Renal cortical epithelial cell (primary cell): ENCODE data around the gene PDE11A. TPM values are rescaled to one million over a fixed set of nuclear protein-coding genes. Genes with fewer than 3 reads are reported as not detected.
A peak's percentile ranks its signal among the peaks of the same experiment; 100 is the strongest.
"Not testable (repeated sequence)": the region's sequence is repeated elsewhere in the genome, so short reads cannot be mapped to it uniquely, and the experiment has no call there.

Experiments
- DNase-seq: peaks from one replicate; pipeline ENCODE4 v3.0.0-alpha.2; 2011; ENCODE audit warnings: low read depth
- total RNA-seq: library from RNA; depleted of rRNA; stranded (reverse); fragments of >200 nt; gene quantifications from 2 replicates; pipeline ENCODE4 v1.2.3, GENCODE V29; 2014

PDE11A gene
- total RNA-seq, result 3.1 and 5.8 TPM in 2 replicates

GRCh38 chr2:178072383-178073301 is at the start of gene PDE11A:
Gene PDE11A (minus strand): TSS chr2:178072777. CDS start chr2:178072437, 340 bp downstream.
- DNase-seq, result peak; percentile 84

GRCh38 chr2:178119179-178119922 is 46.8 kb upstream of the PDE11A start:
- no peak for DNase-seq

- DNase-seq, result no peak
These were observed 45.1 kb upstream of the PDE11A start for GRCh38 chr2:178117725-178118124.

GRCh38 chr2:178115271-178115670 is 42.7 kb upstream of the PDE11A start:
- DNase-seq, result no peak

- no peak for DNase-seq
These were observed 41.9 kb upstream of the PDE11A start for GRCh38 chr2:178114462-178114861.

GRCh38 chr2:178112202-178113152 is 39.9 kb upstream of the PDE11A start, which contains the start of gene RBM45:
Gene RBM45 (plus strand): TSS chr2:178112437. CDS start chr2:178112547, 110 bp downstream.
- DNase-seq, result peak; percentile 81

GRCh38 chr2:178111743-178112142 is 39.2 kb upstream of the PDE11A start:
- DNase-seq, result no peak

- no peak for DNase-seq
These were observed 38.1 kb upstream of the PDE11A start for GRCh38 chr2:178110681-178111080.

GRCh38 chr2:178109813-178110212 is 37.2 kb upstream of the PDE11A start:
- DNase-seq, result peak; percentile 61

- DNase-seq, result no peak
These were observed 35.6 kb upstream of the PDE11A start for GRCh38 chr2:178108176-178108575.

GRCh38 chr2:178106053-178106452 is 33.5 kb upstream of the PDE11A start:
- DNase-seq, result no peak

GRCh38 chr2:178105566-178105965 is 33.0 kb upstream of the PDE11A start:
- DNase-seq, result no peak

- peak; percentile 79 for DNase-seq
These were observed 28.9 kb upstream of the PDE11A start for GRCh38 chr2:178101321-178102079.

- DNase-seq, result no peak
These were observed 20.9 kb upstream of the PDE11A start for GRCh38 chr2:178093471-178093870.

GRCh38 chr2:178088774-178089270 is 16.2 kb upstream of the PDE11A start:
- no peak for DNase-seq

- peak; percentile 37 for DNase-seq
These were observed 11.7 kb upstream of the PDE11A start for GRCh38 chr2:178084273-178084672.

- DNase-seq, result no peak
These were observed 9.9 kb upstream of the PDE11A start for GRCh38 chr2:178082408-178083045.

GRCh38 chr2:178079279-178079678 is 6.7 kb upstream of the PDE11A start:
- DNase-seq, result not testable (repeated sequence)

GRCh38 chr2:178076130-178076529 is 3.6 kb upstream of the PDE11A start:
- no peak for DNase-seq

GRCh38 chr2:178075006-178075326 is 2.4 kb upstream of the PDE11A start:
- DNase-seq, result peak; percentile 68
